Type B pancreatic cell (in vitro differentiated cells): ENCODE data around the gene LSM11. TPM values are rescaled to one million over a fixed set of nuclear protein-coding genes. Genes with fewer than 3 reads are reported as not detected.
A peak's percentile ranks its signal among the peaks of the same experiment; 100 is the strongest.
"Not testable (repeated sequence)": the region's sequence is repeated elsewhere in the genome, so short reads cannot be mapped to it uniquely, and the experiment has no call there.

Experiments used
- DNase-seq: peaks from one replicate; pipeline ENCODE4 v3.0.0; 2021; ENCODE audit warnings: mixed read lengths; ENCODE audit not compliant: unreplicated experiment; ENCODE audit errors: extremely low spot score
- H3K27ac Mint-ChIP-seq: 2 replicates; pipeline ENCODE4 v1.8.0; 2021; ENCODE audit warnings: mild to moderate bottlenecking, mixed read lengths
- H3K27me3 Mint-ChIP-seq: 2 replicates; pipeline ENCODE4 v1.8.0; 2021; ENCODE audit warnings: mixed read lengths
- H3K36me3 Mint-ChIP-seq: 2 replicates; pipeline ENCODE4 v1.8.0; 2021; ENCODE audit warnings: mixed read lengths
- H3K4me1 Mint-ChIP-seq: one replicate; pipeline ENCODE4 v1.8.0; 2021; ENCODE audit warnings: mixed read lengths; ENCODE audit not compliant: unreplicated experiment
- H3K4me3 Mint-ChIP-seq: 2 replicates; pipeline ENCODE4 v1.8.0; 2021; ENCODE audit warnings: mild to moderate bottlenecking, mixed read lengths
- H3K9me3 Mint-ChIP-seq: 2 replicates; pipeline ENCODE4 v1.8.0; 2021; ENCODE audit warnings: mixed read lengths
- long read RNA-seq: library from polyadenylated mRNA; unstranded; transcript quantifications from one replicate; pipeline ENCODE4 v2.0.0, GENCODE V29; 2020
- total RNA-seq: library from RNA; stranded (reverse); gene quantifications from 2 replicates; pipeline ENCODE4 v1.2.1, GENCODE V29; 2021; ENCODE audit warnings: low replicate concordance
- TF ChIP-seq, protein P1 (sequence below): fragments of 200-600 bp; sonication (generic); conservative IDR thresholded peaks from 2 replicates; pipeline ENCODE4 v1.5.0; 2021; ENCODE audit warnings: antibody characterized with exemption, mild to moderate bottlenecking

The LSM11 gene
- total RNA-seq, result 3.6 and 7.1 TPM in 2 replicates
- long read RNA-seq, partial matches to known transcripts, result 0 of 2 reads
- long read RNA-seq, other reads (novel, unspliced or antisense), result 2 of 2 reads

DNA sequence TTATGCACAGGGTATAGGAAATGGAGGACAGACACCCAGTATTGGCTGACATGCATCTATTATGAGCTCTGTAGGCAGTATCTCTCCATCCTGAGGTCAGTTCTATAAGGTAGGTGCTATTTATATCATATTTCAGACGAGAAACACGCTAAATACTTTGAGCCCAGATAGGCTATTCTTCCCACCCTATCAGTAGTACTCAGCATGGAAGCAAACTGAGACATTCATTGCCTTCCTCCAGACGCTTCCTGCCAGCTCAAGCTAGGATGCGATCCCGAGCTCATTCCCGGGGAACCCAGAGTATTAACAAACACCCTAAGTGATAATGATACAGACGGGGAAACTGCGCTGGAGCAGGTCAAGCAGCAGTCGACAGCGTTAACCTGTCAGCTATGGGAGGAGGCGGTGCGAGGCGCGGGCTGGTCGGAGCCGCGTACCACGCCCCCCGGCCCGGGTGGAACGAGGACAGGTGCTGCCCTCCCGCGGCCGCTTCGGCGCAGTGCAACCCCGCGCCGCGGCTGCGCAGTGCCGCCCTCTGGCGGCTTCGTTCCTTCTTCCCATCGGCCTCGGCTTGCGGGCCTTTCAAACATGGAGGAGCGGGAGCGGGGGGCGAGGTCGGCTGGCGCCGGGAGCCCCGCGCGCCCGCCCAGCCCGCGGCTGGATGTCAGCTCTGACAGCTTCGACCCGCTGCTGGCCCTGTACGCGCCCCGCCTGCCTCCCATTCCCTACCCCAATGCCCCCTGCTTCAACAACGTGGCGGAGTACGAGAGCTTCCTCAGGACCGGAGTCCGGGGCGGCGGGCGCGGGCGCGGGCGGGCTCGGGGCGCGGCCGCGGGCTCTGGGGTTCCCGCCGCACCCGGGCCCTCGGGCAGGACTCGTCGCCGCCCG is at the start of gene LSM11:
Gene LSM11 (plus strand): TSS at position 550 of the 888 bp plus-strand sequence. CDS start 39 bp downstream, at position 589.
- Mint-ChIP-seq H3K27me3 (peaks cover 5% of the 10 kb centered on the region), H3K36me3 (no peaks in the 10 kb centered on the region), H3K9me3 (no peaks in the 10 kb centered on the region), H3K4me1 (peaks cover 18% of the 10 kb centered on the region), H3K27ac (peak within 1 kb of the TSS; percentile 84), H3K4me3 (peak within 1 kb of the TSS; percentile 93)
- TF ChIP-seq, protein P1, sequence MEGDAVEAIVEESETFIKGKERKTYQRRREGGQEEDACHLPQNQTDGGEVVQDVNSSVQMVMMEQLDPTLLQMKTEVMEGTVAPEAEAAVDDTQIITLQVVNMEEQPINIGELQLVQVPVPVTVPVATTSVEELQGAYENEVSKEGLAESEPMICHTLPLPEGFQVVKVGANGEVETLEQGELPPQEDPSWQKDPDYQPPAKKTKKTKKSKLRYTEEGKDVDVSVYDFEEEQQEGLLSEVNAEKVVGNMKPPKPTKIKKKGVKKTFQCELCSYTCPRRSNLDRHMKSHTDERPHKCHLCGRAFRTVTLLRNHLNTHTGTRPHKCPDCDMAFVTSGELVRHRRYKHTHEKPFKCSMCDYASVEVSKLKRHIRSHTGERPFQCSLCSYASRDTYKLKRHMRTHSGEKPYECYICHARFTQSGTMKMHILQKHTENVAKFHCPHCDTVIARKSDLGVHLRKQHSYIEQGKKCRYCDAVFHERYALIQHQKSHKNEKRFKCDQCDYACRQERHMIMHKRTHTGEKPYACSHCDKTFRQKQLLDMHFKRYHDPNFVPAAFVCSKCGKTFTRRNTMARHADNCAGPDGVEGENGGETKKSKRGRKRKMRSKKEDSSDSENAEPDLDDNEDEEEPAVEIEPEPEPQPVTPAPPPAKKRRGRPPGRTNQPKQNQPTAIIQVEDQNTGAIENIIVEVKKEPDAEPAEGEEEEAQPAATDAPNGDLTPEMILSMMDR, result peak; percentile 100
- DNase-seq, result peak; percentile 96

DNA sequence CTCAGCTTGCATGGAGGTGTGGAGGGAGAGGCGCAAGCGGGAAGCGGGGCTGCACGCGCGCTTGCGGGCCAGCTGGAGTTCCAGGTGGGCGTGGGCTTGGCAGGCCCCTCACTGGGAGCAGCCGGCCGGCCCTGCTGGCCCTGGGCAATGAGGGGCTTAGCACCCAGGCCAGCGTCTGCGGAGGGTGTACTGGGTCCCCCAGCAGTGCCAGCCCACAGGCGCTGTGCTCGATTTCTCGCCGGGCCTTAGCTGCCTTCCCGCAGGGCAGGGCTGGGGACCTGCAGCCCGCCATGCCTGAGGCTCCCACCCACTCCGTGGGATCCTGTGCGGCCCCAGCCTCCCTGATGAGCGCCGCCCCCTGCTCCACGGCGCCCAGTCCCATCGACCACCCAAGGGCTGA is 49.7 kb upstream of the LSM11 start:
- H3K9me3 Mint-ChIP-seq, H3K27ac Mint-ChIP-seq, H3K4me3 Mint-ChIP-seq, H3K4me1 Mint-ChIP-seq, H3K36me3 Mint-ChIP-seq, H3K27me3 Mint-ChIP-seq: not testable (repeated sequence)
- peak; percentile 63 for DNase-seq

- DNase-seq, H3K4me3 Mint-ChIP-seq, H3K27me3 Mint-ChIP-seq, H3K9me3 Mint-ChIP-seq, H3K4me1 Mint-ChIP-seq, H3K27ac Mint-ChIP-seq, H3K36me3 Mint-ChIP-seq: not testable (repeated sequence)
Observed at GRCh38 chr5:157696154-157696553, 47.4 kb upstream of the LSM11 start.

- H3K4me3 Mint-ChIP-seq, H3K36me3 Mint-ChIP-seq, H3K27ac Mint-ChIP-seq, H3K27me3 Mint-ChIP-seq, H3K4me1 Mint-ChIP-seq, H3K9me3 Mint-ChIP-seq, DNase-seq: not testable (repeated sequence)
Observed at GRCh38 chr5:157698674-157699073, 44.8 kb upstream of the LSM11 start.

DNA sequence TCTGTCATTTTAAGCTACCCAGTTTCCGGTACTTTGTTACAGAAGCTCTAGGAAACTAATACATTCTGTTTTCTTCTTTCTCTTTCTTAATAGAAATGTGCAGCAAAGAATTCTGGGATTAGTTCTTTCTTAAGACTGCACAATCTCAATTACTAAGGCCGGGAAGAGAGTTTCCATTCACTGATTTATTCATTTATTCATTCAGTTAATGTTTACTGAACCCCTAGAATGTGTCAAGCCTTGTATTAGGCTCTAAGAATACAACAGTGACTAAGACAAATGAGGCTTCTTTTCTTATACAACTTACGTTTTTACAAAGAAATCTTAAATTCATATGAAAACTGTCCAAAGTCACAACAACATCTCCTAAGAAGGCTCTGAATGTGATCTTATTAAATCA is 39.8 kb upstream of the LSM11 start:
- Mint-ChIP-seq H3K27me3 (no peaks in the 10 kb centered on the region), H3K27ac (no peak overlapping the region), H3K9me3 (no peaks in the 10 kb centered on the region), H3K4me1 (no peaks in the 10 kb centered on the region), H3K4me3 (no peak overlapping the region), H3K36me3 (no peaks in the 10 kb centered on the region)
- DNase-seq, result no peak
- TF ChIP-seq, protein P1, result no peak

GRCh38 chr5:157708866-157709265 is 34.6 kb upstream of the LSM11 start:
- TF ChIP-seq, protein P1, result no peak
- DNase-seq, result no peak
- no peaks in the 10 kb centered on the region for H3K4me1 Mint-ChIP-seq
- H3K36me3 Mint-ChIP-seq, result no peaks in the 10 kb centered on the region
- H3K27ac Mint-ChIP-seq, result no peak overlapping the region
- H3K27me3 Mint-ChIP-seq, result no peaks in the 10 kb centered on the region
- no peaks in the 10 kb centered on the region for H3K9me3 Mint-ChIP-seq
- no peak overlapping the region for H3K4me3 Mint-ChIP-seq

DNA sequence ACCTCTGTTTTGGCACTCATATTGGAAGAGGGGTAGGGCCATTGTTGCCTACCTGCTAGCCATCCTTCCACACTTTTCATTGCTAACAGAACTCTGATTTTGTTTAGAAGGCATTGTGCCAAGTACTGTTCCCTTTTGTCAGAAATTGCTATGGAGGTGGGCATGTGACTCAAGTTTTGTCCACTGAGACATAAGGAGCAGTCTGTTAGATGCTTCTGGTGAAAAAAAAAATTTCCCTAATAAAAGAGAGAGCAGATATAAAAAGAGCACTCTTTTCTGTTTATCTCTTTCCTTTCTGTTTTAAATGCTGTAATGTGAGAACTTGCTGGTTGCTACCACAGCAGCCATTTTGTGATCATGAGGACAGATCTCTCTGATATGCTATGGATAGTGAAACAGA is 34.2 kb upstream of the LSM11 start:
- H3K9me3 Mint-ChIP-seq, result no peaks in the 10 kb centered on the region
- no peaks in the 10 kb centered on the region for H3K4me1 Mint-ChIP-seq
- no peaks in the 10 kb centered on the region for H3K27me3 Mint-ChIP-seq
- no peak overlapping the region for H3K4me3 Mint-ChIP-seq
- no peaks in the 10 kb centered on the region for H3K36me3 Mint-ChIP-seq
- H3K27ac Mint-ChIP-seq, result no peak overlapping the region
- no peak for DNase-seq
- TF ChIP-seq, protein P1, result no peak
